GM21360 (cell line): ENCODE data around the gene PCK1.

Experiments
- ATAC-seq: cut with Tn5 transposase; IDR thresholded peaks from one replicate; pipeline ENCODE4 v1.9.1; 2021; ENCODE audit warnings: mild to moderate bottlenecking, moderate library complexity; ENCODE audit not compliant: unreplicated experiment

PCK1 gene

DNA sequence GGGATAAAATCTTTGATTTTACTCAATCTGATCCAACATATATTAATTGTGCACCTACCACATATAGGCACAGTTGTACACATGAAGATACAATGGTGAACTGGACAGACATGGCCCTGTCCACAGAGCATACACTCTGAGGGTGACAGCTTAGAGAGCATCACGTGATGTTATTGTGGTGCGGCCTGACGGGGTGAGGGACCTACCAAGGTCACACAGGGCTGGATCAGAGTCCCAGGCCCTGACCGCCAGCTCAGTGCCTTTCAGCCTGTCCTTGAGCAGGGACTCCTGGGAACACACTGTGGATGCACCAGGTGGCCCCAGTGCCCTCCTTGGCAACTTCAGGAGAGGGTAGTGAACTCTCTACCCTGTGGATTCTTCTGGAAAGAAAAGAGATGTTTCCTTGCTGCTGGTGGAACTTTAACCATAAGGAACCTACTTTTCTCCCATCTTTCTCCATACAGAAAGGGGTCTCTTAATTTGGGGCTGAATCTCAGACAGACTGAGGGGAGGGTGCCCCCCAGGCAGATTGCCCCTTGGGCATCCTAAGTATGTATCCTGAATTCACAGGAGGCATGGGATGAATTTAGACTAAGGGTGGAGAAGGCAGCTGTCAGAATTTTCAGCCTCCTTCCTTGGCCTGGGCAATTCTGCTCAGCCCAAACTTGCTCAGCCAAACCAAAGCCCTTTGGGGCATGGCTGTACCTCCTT, 26.5 kb downstream of the PCK1 start:
- ATAC-seq, result no peak

DNA sequence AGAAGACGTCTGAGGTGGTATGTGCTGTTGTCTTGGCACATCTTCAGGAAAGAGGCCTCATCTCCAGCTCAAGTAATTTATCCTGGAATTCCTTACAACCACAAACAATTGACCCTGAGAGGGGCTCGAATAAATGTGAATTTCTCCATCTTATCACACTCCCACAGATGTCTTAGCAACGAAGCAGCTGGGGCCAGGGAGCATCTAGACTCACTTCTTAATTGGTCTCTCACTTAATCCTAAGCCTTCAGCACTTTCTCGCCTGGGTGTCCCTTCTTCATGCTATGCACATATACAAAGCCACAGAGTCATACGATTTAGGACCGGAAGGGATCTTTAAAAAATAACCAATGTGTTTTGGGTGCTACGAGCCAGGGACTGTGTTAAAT, 27.1 kb downstream of the PCK1 start:
- ATAC-seq, result no peak

DNA sequence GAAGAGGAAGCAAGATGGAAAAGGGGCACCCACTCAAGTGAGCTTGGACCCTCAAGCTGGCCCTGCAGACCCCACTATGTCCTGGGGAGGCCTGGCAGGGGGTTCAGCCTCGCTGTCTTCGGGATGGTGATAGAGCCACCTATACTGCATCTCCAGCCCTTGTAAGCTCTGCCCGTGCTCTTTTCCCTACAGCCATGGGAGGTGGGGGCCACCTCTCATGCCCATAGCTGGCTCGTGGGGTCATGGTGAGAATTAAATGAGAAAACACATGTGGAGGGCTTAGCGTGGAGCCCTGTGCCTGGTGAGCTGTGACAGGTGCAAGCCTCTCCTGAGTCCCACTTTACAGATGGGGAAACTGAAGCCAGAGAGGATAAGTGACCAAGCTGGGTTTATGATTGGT, 27.7 kb downstream of the PCK1 start:
- no peak for ATAC-seq

GRCh38 chr20:57589123-57589727, 28.3 kb downstream of the PCK1 start:
- ATAC-seq, result no peak

GRCh38 chr20:57589728-57590484, 29.0 kb downstream of the PCK1 start:
- no peak for ATAC-seq

DNA sequence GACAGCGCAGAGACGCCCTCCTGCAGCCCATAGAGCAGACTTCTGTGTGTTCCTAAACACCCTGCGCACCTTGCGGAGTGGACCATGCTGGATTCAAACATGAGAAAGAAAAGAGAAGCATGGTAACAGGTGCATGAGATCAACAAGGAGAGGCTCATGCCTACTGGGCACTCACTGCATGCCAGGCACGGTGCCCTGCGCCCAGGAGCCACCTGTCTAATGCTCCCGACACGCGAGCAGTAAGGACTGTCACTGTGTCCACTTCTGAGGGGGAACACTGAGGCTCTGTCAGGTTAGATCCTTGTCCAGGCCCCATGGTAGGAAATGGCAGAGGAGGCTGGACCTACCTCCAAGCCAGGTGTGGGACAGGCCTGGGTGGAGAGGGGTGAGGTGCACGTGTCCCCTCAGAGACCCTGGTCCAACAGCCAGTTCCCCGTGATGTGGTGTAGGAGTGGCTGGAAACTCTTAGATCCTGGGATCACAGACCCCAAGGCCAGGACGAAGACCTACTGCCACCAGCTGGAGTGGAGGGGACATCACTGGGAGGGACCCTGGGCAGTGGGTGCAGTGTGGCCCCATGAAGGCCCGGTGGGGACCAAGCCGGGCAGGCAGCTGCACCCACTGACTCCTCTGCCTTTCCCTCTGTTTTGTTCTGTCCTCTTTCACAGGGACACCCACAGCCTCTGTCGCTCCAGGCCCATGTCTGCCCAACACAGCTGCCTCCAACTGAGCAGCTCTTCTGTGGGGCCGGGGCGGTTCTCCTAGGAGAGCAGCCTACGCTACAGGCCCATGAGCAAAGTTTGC, 29.8 kb downstream of the PCK1 start:
- ATAC-seq, result no peak

DNA sequence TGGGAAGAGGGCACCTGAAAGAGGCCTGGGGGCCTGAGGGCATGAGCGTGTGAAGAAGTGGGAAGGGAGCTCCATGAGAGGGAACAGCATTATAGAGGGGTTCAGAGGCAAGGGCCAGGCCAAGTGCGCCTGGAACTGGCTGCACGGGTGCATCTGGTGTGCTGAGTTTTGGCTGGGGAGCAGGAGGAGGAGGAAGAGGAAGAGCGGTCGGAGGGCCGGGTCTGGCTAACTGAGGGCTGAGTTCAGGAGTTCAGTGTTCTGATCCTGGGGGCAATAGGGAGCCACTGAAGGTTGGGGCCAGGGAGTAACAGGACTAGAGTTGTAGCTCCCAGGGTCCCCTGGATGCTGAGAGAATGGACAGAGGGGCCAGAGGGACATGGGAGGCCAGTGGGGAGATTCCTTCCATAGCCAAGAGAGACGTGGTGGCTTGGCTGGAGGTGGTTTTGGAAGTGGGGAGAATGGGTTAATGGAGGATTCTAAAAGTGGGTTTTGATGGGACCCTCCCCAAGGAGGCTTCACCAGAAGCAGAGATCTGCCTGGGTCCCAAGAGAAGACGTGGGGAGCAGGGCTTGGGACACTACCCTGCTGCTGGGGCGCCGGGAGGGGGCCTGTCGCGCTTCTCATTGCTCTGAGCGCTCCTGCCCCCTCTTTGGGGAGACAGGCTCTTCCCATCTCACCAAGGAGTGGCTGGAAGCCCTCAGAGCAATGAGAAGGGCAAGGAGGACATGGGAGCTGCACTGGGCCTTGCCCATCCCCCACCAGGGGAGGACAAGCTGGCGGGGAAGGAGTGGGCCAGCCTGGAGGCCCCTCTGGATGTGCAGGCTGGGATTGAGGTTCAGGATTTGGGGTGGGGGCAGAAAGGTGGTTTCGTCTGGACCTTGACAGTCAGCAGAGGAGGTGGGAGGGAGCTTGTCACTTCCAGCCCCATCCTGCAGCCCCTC, 30.6 kb downstream of the PCK1 start:
- ATAC-seq, result no peak

GRCh38 chr20:57592263-57593092, 31.6 kb downstream of the PCK1 start:
- ATAC-seq, result no peak

DNA sequence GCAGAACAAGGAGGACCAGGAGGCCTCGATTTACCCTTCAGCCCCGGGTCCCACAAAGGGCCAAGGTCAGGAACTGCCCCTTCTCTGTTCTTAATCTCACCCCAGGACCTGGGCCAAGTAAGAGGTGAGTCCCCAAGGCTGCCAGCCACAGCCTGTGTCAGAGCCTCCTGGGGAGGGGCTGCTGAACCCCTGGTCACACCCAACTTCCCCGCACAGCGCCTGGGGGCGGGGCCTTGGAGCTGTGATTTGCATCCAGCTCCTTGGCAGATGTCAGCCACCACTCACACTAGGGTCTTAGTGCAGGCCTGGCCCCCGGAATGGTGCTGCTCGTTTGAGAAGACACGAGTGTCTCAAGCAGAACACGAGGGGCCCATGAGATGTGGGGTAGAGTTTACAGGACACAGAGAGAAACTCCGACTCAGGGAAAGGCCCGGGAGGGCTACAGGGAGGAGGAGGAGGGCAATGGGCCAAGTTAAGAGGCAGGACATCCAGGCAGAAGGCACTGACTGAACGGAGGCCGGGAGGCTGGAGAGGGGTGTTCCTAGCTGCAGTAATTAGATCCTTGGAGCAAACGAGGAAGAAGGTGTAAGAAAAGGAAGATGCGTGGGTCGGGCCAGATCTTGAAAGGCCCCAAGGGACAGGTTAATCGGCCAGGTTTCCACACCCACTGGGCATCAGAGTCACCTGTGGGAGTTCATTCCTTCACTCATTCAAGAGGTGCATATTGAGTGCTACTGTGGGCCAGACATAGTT, 32.4 kb downstream of the PCK1 start:
- no peak for ATAC-seq

GRCh38 chr20:57594092-57594951, 33.4 kb downstream of the PCK1 start:
- ATAC-seq, result no peak

- ATAC-seq, result no peak
These were observed 34.4 kb downstream of the PCK1 start for GRCh38 chr20:57595041-57596030.

GRCh38 chr20:57596358-57596757, 35.4 kb downstream of the PCK1 start:
- no peak for ATAC-seq

- ATAC-seq, result peak; percentile 50
These were observed 36.4 kb downstream of the PCK1 start for GRCh38 chr20:57596998-57597939.

GRCh38 chr20:57598060-57598459, 37.1 kb downstream of the PCK1 start:
- ATAC-seq, result no peak

GRCh38 chr20:57598491-57598890, 37.6 kb downstream of the PCK1 start:
- ATAC-seq, result no peak
